Neural progenitor cell (in vitro differentiated cells): ENCODE data around the gene THAP5. TPM values are rescaled to one million over a fixed set of nuclear protein-coding genes. Genes with fewer than 3 reads are reported as not detected.

ENCODE experiments used
- DNase-seq: peaks from one replicate; pipeline ENCODE4 v3.0.0-alpha.2; 2016; ENCODE audit warnings: low spot score
- H2AFZ ChIP-seq: fragments of 200-600 bp; sonication (generic); replicated peaks from 2 replicates; pipeline ENCODE4 v1.6.1; 2016; ENCODE audit warnings: antibody characterized with exemption
- H3F3A ChIP-seq: fragments of 200-600 bp; sonication (generic); 2 replicates; pipeline ENCODE4 v1.6.1; 2016; ENCODE audit warnings: antibody characterized with exemption, low read depth
- H3K27ac ChIP-seq: fragments of 200-600 bp; sonication (generic); 2 replicates; pipeline ENCODE4 v1.5.1; 2016; ENCODE audit warnings: mild to moderate bottlenecking
- H3K27me3 ChIP-seq: fragments of 200-600 bp; sonication (generic); 2 replicates; pipeline ENCODE4 v1.6.1; 2016; ENCODE audit warnings: mild to moderate bottlenecking, moderate library complexity
- H3K36me3 ChIP-seq: fragments of 200-600 bp; sonication (generic); 2 replicates; pipeline ENCODE4 v1.5.1; 2016
- H3K4me1 ChIP-seq: fragments of 200-600 bp; sonication (generic); 2 replicates; pipeline ENCODE4 v1.6.1; 2016; ENCODE audit warnings: mixed run types
- H3K4me2 ChIP-seq: fragments of 200-600 bp; sonication (generic); 2 replicates; pipeline ENCODE4 v1.6.1; 2016
- H3K4me3 ChIP-seq: fragments of 200-600 bp; sonication (generic); 2 replicates; pipeline ENCODE4 v1.5.1; 2016
- H3K79me2 ChIP-seq: fragments of 200-600 bp; sonication (generic); 2 replicates; pipeline ENCODE4 v1.6.1; 2016; ENCODE audit warnings: low read depth
- H3K9ac ChIP-seq: fragments of 200-600 bp; sonication (generic); 2 replicates; pipeline ENCODE4 v1.6.1; 2016
- H3K9me3 ChIP-seq: fragments of 200-600 bp; sonication (generic); 2 replicates; pipeline ENCODE4 v1.5.1; 2016; ENCODE audit warnings: low read depth
- H4K20me1 ChIP-seq: fragments of 200-600 bp; sonication (generic); 2 replicates; pipeline ENCODE4 v1.6.1; 2016; ENCODE audit warnings: low read depth
- H3K27ac Mint-ChIP-seq: 3 replicates; pipeline ENCODE4 v1.8.0; 2021; ENCODE audit warnings: mixed read lengths
- H3K27me3 Mint-ChIP-seq: 2 replicates; pipeline ENCODE4 v1.8.0; 2022; ENCODE audit warnings: low read depth, mild to moderate bottlenecking, inconsistent platforms, moderate library complexity, mixed read lengths; ENCODE audit not compliant: insufficient read depth
- H3K36me3 Mint-ChIP-seq: 3 replicates; pipeline ENCODE4 v1.8.0; 2021; ENCODE audit warnings: mixed read lengths
- H3K4me1 Mint-ChIP-seq: 3 replicates; pipeline ENCODE4 v1.8.0; 2021; ENCODE audit warnings: mixed read lengths
- H3K4me3 Mint-ChIP-seq: 3 replicates; pipeline ENCODE4 v1.8.0; 2021; ENCODE audit warnings: mild to moderate bottlenecking, moderate library complexity, mixed read lengths
- H3K9me3 Mint-ChIP-seq: 3 replicates; pipeline ENCODE4 v1.8.0; 2020; ENCODE audit warnings: mixed read lengths
- CTCF ChIP-seq: fragments of 200-600 bp; sonication (generic); IDR thresholded peaks from 2 replicates; pipeline ENCODE4 v1.5.1; 2017; ENCODE audit warnings: antibody characterized with exemption, mild to moderate bottlenecking
- EZH2 ChIP-seq: fragments of 200-600 bp; sonication (generic); IDR thresholded peaks from 2 replicates; pipeline ENCODE4 v1.6.1; 2017; ENCODE audit warnings: antibody characterized with exemption, mild to moderate bottlenecking, moderate library complexity
- EZH2phosphoT487 ChIP-seq: fragments of 200-600 bp; sonication (generic); IDR thresholded peaks from 2 replicates; pipeline ENCODE4 v1.6.1; 2017; ENCODE audit warnings: antibody characterized with exemption
- total RNA-seq: library from RNA; depleted of rRNA; stranded (reverse); fragments of >200 nt; gene quantifications from 2 replicates; pipeline ENCODE4 v1.2.3, GENCODE V29; 2015; ENCODE audit warnings: low replicate concordance

THAP5 gene
- total RNA-seq, 1 donor from 2014 or later: 55.6 TPM

DNA sequence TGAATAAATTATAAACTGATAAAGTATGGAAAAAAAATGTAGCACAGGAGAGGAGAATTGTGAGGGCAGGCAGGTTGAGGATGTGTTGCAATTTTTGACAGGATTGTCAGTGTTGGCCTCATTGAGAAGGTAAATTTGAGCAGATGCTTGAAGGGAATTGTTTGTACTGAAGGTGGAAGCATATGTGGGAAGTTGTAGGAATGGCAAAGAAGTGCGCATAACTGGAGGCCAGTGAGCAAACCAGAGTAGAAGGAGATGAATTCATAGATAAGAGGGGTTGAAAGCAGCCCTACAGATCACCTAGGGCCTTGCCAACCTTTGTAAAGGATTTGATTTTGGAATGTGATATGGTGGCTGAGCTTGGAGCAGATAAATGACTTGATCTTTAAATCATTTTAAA lies 6.6 kb upstream of the THAP5 start:
- Histone ChIP-seq H2AFZ (no peak overlapping the region), H3K4me3 (no peak overlapping the region), H3K27ac (no peak overlapping the region), H3K36me3 (peaks cover 20% of the 10 kb centered on the region), H3K27me3 (no peaks in the 10 kb centered on the region), H3K79me2 (peaks cover 30% of the 10 kb centered on the region), H3K9me3 (no peaks in the 10 kb centered on the region), H3K4me1 (peaks cover 8% of the 10 kb centered on the region), H4K20me1 (peaks cover 6% of the 10 kb centered on the region), H3F3A (no peaks in the 10 kb centered on the region), H3K4me2 (no peak overlapping the region), H3K9ac (no peak overlapping the region)
- no peak for DNase-seq
- peaks cover 27% of the 10 kb centered on the region for H3K36me3 Mint-ChIP-seq
- H3K4me1 Mint-ChIP-seq: peaks cover 8% of the 10 kb centered on the region
- peaks cover 7% of the 10 kb centered on the region for H3K9me3 Mint-ChIP-seq
- H3K27ac Mint-ChIP-seq: no peak overlapping the region
- no peak overlapping the region for H3K4me3 Mint-ChIP-seq
- TF ChIP-seq EZH2phosphoT487: no peak
- no peak for TF ChIP-seq CTCF
- no peak for TF ChIP-seq EZH2
- H3K27me3 Mint-ChIP-seq: peaks cover 5% of the 10 kb centered on the region

DNA sequence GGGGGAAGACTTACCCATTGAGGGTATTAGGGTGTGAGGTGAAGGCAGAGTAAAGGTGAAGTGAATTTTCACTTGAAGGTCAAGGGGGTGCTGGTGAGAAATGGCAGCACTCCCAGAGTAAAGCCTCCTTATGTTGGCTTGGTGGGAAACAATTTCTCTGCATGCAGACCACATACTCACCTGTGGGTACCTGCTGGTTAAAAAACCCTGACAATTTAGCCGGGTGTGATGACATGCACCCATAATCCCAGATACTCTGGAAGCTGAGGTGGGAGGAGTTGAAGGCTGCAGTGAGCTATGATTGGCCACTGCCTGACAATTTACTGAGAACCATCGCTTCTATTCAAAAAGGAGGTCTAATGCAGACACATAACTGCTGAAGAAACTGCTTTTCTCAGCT lies 5.7 kb upstream of the THAP5 start:
- TF ChIP-seq EZH2phosphoT487 (no peak), CTCF (no peak)
- no peak overlapping the region for H3K27ac Mint-ChIP-seq
- H3K79me2 ChIP-seq: peaks cover 40% of the 10 kb centered on the region
- H2AFZ ChIP-seq: no peak overlapping the region
- peaks cover 27% of the 10 kb centered on the region for H3K36me3 Mint-ChIP-seq
- H3K9ac ChIP-seq: no peak overlapping the region
- no peak overlapping the region for H3K4me3 Mint-ChIP-seq
- no peak overlapping the region for H3K27ac ChIP-seq
- H3K36me3 ChIP-seq: peaks cover 20% of the 10 kb centered on the region
- no peak overlapping the region for H3K4me3 ChIP-seq
- no peaks in the 10 kb centered on the region for H3K27me3 ChIP-seq
- H4K20me1 ChIP-seq: peaks cover 9% of the 10 kb centered on the region
- H3K4me2 ChIP-seq: no peak overlapping the region
- peaks cover 7% of the 10 kb centered on the region for H3K9me3 Mint-ChIP-seq
- peaks cover 7% of the 10 kb centered on the region for H3F3A ChIP-seq
- H3K27me3 Mint-ChIP-seq: peaks cover 5% of the 10 kb centered on the region
- H3K4me1 Mint-ChIP-seq: peaks cover 11% of the 10 kb centered on the region
- no peak for DNase-seq
- H3K4me1 ChIP-seq: peaks cover 11% of the 10 kb centered on the region
- H3K9me3 ChIP-seq: no peaks in the 10 kb centered on the region

- H3K9me3 ChIP-seq: no peaks in the 10 kb centered on the region
- H3K4me1 ChIP-seq: peaks cover 26% of the 10 kb centered on the region
- Mint-ChIP-seq H3K27me3 (peaks cover 2% of the 10 kb centered on the region), H3K36me3 (peaks cover 18% of the 10 kb centered on the region), H3K4me3 (no peak overlapping the region), H3K27ac (no peak overlapping the region), H3K9me3 (no peaks in the 10 kb centered on the region), H3K4me1 (peaks cover 25% of the 10 kb centered on the region)
- peaks cover 9% of the 10 kb centered on the region for H4K20me1 ChIP-seq
- peaks cover 16% of the 10 kb centered on the region for H3F3A ChIP-seq
- H3K4me3 ChIP-seq: no peak overlapping the region
- no peak for DNase-seq
- H2AFZ ChIP-seq: no peak overlapping the region
- H3K27ac ChIP-seq: no peak overlapping the region
- no peak overlapping the region for H3K9ac ChIP-seq
- no peaks in the 10 kb centered on the region for H3K27me3 ChIP-seq
- no peak for TF ChIP-seq CTCF
- TF ChIP-seq EZH2phosphoT487: no peak
- no peak for TF ChIP-seq EZH2
- H3K79me2 ChIP-seq: peaks cover 62% of the 10 kb centered on the region
- H3K4me2 ChIP-seq: no peak overlapping the region
- H3K36me3 ChIP-seq: peaks cover 22% of the 10 kb centered on the region
These were observed 3.0 kb upstream of the THAP5 start for GRCh38 chr7:108572480-108572879.
